DMS 273 (cell line): ENCODE measurements around the gene UBTF.
A peak's percentile ranks its signal among the peaks of the same experiment; 100 is the strongest.

Experiments used
- DNase-seq: peaks from one replicate; lab custom pipeline; 2025; ENCODE audit not compliant: unreplicated experiment; lab: John Stamatoyannopoulos, UW

Gene UBTF

DNA sequence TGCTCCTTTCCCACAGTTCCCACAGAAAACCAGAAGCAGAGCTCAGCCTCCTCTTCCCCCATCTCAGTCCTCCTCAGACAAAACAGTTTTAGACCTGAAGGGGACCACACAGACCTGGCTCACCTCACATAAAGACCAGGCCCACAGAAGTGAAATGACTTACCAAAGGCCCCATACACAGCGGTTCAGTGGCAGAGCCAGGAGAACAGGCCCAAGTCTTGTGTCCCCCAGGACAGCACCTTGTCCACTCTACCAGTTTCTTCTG, 5.3 kb downstream of the UBTF start:
- no peak for DNase-seq

DNA sequence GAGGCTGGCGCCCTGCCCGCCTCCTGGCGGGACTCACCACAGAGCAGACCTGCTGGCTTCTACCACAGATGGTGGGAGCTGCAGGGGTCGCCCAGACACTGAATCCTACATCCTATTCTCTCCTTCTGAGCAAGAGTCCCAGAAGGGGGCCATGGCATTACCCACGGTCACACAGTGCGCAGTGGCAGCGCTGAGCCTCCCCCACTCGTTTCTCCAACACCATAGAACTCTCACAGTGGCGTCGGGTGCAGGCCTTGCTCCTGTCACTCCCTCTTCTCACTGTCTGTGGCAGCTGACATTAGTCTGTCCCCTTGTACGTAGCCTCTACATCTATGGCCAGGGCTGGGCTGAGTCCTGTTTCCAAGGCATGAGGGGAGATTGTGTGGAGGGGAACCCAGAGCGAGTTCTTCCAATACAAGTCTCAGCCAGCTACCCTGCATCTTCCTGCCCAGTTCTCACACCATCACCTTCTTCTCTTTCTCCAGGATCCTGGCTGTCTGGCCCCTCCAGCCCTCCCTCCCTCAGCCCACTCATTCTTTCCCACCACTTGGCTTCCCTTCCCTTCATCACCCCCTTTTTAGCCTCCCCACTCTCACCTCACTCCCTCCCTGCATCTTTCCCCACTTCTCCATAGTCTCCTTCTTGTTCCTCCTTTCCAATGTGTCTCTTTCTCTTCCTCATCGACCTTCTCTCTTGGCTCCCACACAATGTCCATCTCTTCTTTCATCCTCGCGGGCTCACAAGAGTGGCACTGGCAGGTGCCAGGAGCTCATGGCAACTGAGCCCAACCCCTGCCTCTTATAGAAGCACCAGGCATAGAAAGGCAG, 5.9 kb downstream of the UBTF start:
- peak; percentile 79 for DNase-seq

DNA sequence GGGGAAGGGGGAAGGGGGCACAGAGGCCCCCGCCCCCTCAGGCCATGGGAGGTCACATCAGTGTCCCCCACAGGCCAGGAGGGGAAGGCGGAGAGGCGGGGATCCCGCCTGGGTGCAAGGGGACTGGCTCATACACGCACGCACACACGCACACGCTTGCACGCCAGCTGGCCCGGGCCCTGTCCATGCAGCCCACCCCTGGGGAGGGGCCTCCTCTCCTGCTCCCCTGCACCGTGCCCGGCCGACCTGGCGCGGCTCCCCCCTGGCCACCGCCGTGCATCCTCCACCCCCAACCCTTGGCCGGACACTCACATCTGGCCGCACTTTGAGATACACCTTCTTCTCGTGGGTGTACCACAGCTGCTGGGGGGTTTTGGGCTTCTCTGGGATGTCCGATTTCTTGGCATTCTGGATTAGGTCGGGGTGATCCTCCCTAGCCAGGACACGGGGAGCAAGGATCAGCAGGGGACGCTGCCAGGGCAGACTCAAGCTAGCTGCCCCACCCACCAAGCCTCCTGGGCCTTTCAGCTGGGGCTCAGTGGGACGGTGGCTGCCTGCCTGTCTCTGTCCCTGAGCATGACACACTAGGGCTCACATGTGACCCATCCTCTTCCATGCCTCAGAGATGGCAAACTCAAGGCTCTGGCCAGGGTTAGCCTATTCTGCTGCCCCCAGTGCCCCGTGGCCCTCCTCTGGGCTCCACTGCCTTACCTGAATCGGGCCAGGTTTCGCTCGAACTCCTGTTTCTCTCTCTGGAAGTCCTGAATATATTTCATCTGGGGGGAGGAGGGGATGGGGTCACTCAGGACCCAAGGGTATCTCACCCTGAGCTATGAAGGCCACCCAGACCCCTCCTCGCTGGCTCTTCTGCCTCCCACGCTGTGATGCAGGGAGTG, 6.7 kb downstream of the UBTF start:
- no peak for DNase-seq

DNA sequence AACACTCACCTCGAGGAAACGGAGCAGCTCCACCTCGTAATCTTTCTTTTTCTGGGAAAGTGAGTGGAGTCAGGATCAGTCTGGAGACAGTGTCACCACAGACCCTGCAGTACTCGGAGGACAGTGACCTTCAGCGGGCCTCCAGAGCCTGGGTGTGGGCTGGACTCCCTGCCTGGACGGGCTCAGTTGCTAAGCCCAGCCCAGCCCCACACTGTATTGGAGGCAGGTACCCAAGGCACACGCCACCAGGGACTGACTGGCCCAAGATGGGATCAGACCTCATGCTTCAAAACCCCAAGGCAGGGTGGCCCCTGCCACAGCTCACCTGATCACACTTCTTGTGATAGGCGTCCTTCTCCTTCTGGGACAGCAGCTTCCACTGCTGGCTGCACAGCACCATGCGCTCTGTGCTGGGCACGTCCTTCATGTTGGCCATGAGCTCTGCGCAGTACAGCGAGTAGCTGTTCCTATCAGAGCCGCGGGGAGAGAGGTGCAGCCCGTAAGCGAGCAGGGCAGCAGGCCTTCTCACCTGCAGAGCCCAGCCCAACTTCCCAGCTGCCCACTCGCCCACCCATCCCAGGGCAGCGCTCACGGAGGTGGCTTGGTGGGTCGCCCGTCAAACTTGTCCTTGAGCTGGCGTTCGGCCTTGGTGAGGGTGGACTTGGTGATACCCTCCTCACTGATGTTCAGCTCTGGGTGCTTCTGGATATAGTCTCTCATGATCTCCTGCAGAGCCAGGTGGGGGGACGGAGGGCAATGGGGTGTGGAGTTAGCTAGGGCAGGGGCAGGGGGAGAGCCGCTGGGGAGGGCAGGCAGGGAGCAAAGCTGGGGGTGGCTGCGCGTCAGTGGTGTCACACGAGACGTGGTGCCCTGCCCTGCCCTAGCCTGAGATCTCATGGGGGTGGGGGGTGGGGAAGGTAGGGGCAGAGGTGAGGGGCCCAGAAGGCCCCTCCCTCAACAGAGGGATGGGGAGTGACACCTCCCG, 7.9 kb downstream of the UBTF start:
- no peak for DNase-seq

DNA sequence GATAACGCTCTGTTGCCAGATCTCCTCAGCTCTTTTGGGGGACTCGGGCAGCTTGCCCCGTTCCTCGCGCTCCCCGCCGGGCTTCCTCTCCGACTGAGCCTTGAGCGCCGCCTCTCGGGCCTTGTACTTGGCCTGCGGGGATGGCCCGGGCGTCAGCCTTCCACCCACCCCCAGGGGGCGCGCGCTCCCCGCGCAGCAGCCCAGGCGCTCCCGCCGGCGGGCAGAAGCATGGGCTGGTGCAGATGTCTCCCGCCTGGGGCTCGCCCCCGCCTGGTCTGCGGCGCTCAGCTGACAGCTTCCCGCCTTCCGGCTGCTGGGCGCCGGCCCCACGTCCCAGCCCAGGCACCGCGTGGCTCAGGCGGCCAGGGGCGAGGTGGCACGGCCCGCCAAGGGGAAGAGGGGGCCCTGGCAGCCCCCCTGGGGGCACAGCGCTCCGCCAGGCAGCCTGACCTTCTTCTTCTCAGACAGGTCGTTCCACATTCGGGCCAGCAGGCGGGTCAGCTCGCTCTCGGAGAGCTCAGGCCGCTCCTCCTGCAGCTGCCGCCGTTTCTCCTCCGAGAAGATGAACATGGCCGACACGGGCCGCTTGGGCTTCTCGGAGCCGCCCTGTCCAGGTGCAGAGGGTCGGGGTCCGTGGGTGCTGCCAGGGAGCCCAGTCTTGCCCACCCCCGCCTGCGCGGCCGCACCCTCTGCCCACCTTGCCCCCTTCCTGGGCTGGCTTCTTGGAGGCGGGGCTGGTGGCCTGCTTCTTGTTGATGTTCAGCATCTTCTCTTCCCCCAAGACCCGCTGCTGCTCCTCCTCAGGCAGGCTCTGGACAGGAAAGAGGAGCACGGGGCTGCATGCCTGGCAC, 8.9 kb downstream of the UBTF start:
- DNase-seq = peak; percentile 97

DNA sequence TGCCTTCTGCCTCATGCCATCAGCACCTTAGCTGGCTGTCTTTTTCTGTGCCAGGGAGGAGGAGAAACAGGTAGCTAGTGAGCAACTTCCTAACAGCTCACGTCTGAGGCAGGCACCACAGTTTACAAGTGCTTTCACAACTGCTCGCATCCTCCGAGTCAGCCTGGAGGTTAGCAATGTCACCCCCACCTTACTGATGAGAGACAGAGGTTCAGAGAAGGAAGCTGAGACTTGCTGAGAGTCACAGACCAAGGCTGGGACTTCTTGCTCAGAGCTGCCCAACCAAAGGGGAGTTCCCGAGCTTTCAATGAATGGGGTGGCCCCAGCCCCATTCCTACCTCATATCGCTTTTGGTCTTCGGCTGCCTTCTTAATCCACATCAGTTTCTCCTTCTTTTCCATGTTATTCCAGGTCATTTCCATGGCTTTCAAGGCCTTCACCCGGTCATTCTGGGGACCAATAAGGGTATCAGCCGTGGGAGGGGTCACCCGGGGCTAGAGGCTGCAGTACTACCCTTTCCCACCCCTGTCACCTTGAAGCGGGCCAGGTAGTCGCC, 9.6 kb downstream of the UBTF start:
- no peak for DNase-seq

DNA sequence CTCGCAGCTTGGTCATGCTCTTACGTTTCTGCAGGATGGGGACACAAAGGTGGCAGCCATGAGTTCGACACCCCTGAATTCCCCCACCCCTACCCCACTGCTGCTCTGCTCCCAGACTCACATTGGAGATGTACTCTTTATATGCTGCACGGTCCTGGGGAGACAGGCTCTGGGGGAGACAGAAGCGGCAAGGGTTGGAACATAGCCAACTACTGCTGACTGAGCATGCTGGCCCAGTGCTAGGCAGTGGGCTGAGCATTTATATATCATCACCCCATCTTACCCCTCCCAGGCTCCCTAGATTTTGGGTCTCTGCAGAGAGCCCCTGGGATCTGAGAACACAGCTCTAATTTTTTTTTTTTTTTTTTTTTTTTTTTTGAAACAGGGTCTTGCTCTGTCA, 11.7 kb downstream of the UBTF start:
- DNase-seq = no peak

- DNase-seq = no peak
Measured at GRCh38 chr17:44207319-44207718, 12.2 kb downstream of the UBTF start.

DNA sequence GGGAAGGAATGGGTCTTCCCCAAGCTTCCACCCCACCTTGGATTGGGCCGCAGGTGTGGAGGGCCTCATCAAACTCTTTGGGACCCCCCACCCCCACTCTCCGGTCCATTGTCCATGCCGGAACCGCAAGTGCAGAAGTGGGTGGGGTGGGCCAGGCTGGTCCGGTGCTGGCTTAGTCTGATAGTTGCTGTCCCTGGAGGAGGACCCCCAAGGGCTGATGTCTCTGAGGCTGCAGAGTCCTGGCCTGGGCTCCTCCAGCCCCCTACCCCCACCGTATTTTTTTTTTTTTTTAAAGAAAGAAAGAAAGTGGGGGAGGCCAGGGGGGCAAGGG, 12.7 kb downstream of the UBTF start:
- DNase-seq = no peak

DNA sequence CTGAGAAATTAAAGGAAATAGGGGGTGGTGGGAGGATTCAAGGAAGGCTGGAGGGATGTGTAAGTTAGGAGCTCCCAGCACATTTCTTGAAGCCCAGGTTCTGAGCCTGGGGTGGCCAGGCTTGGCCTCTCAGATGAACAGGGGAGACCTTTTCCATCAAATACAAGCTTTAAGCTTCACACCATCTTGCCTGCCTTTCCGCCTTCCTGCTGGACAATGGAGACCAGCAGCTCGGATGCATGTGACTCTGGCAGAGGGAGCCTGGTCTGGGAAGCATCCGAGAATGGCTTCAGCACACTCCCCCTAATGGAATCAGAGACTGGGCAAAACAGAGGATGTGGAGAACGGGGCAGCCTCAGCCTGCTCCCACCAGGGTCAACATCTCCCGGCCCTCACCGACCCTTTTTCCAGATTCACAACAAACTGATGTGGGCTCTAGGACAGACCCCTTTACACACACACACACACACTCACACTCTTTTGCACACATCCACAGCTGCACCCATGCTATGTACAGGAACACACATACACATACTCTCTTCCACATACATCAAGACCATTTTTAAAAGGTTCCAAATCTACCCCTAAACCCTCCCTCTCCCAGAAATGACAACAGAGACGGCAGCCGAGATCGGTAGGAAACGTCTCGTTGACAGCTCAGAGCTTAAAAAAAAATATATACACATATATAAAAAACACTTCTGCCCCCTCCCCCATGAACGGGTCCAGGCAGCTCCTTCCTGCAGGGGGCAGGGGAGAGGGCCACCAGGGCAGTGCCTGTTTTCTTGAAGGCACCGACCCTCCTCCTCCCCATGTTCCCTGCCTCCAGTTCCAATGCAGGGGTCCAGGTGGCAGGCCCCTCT, 13.3 kb downstream of the UBTF start:
- DNase-seq = peak; percentile 52

- DNase-seq = no peak
Measured at GRCh38 chr17:44204441-44204882, 15.0 kb downstream of the UBTF start.

GRCh38 chr17:44203731-44204440, 15.6 kb downstream of the UBTF start:
- peak; percentile 83 for DNase-seq

GRCh38 chr17:44202756-44203155, 16.7 kb downstream of the UBTF start:
- no peak for DNase-seq

- DNase-seq = peak; percentile 60
Measured at GRCh38 chr17:44200478-44201155, 18.9 kb downstream of the UBTF start.

GRCh38 chr17:44199553-44200477, 19.7 kb downstream of the UBTF start, which contains the start of gene ATXN7L3:
ATXN7L3 (minus strand) TSS chr17:44199884; CDS start chr17:44198070, 1,814 bp downstream.
- peak; percentile 99 for DNase-seq

DNA sequence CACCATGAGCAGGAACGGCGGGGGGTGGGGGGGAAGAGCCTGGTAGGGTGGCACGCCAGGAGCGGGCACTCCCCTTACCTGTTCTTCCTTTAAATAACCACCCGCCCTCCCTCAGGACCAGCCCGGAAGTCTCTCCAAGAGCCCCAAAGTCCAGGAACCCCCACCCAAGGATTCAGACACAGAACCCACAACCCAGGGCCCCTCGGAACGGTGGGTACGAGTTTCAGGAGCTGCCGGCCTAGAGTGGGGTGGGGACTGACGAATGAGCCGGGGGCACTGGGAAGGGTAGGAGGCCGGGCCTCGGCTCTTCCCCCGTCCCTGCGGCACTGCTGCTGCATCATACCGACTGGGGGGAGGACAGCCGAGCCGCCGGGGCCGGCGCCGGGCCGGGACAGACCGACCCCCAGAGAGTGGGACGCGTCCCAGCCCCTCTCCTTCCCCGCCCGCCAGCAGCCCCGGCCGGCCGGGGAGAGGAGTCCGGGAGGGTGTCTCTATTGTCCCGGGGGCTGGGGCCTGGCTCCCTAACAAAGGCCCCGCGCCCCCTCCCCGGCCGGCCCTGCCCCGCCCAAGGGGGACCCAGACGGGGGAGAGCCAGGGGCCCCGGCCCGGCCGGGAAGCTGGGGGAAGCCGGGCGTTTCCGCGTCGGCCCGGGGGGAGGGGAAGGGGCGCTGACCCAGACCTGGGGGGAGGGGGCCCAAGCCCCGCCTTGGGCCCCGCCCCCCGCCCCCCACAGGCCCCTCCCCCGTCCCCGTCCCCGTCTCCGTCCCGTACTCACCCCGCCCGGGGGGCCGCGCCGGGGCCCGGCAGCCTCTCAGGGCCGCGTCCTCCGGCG, 20.5 kb downstream of the UBTF start:
- DNase-seq = peak; percentile 75
